Measurements from ENCODE around the gene CDC73. TPM values are rescaled to one million over a fixed set of nuclear protein-coding genes. Genes with fewer than 3 reads are reported as not detected.

Gene CDC73
- total and polyA plus RNA-seq, 11 donors: 8.3 to 57.3 (median 50.6) TPM

DNA sequence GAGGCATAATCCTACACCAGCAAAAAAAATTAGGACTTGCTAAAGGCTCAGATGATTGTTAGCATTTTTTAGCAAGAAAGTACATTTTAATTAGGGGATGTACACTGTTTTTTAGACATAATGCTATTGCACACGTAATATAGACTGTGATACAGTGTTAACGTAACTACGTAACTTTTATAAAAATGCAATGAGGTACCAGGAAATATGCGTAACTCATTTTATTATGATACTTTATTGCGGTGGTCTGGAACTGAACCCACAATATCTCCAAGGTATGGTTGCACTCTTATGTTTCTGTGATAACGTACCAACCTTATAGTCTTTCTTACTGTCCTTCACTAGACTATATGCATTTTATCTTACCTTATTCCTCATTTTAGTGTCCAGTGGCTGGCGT is 127.4 kb downstream of the CDC73 start:
- intact Hi-C loops (cut with DNase I): no loop called here
- DNase-seq (no peak), ATAC-seq (no peak)
- H3K9me3 ChIP-seq: peaks cover 0 to 14% (median 3%) of the 10 kb centered on the region in 12 donors
- 97 to 99% (median 98%) methylated on average over 7 of the region's 7 CpGs for WGBS, 4 donors
- TF ChIP-seq, protein P1, sequence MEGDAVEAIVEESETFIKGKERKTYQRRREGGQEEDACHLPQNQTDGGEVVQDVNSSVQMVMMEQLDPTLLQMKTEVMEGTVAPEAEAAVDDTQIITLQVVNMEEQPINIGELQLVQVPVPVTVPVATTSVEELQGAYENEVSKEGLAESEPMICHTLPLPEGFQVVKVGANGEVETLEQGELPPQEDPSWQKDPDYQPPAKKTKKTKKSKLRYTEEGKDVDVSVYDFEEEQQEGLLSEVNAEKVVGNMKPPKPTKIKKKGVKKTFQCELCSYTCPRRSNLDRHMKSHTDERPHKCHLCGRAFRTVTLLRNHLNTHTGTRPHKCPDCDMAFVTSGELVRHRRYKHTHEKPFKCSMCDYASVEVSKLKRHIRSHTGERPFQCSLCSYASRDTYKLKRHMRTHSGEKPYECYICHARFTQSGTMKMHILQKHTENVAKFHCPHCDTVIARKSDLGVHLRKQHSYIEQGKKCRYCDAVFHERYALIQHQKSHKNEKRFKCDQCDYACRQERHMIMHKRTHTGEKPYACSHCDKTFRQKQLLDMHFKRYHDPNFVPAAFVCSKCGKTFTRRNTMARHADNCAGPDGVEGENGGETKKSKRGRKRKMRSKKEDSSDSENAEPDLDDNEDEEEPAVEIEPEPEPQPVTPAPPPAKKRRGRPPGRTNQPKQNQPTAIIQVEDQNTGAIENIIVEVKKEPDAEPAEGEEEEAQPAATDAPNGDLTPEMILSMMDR (IDR thresholded peaks at IDR 0.05): no peak
- TF ChIP-seq POLR2A (IDR thresholded peaks at IDR 0.05): no peak
- no peak overlapping the region for H3K27ac ChIP-seq
- no peak overlapping the region for H3K4me3 ChIP-seq
- H3K36me3 ChIP-seq: peaks cover 0 to 57% (median 49%) of the 10 kb centered on the region in 9 donors
- H3K4me1 ChIP-seq: no peaks in the 10 kb centered on the region
- no peaks in the 10 kb centered on the region for H3K27me3 ChIP-seq

DNA sequence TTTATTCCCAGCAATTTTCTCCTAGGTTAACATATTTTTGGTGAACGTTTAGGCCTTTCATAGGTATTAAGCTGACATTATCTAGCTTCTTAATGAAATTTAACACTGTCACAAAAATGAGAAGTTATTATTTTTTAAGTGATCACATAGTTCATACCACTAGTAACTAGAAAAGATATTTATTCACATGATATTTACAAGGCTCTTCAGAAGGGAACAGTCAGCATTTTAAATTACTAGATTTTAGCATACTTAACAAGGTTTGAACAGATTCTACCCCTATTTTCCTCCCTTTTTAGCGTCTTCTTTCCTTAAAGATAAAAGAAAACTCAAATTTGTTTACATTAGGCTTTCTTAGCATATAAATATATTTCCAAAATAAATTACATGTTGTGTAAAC is 130.1 kb downstream of the CDC73 start:
- H3K27me3 ChIP-seq: no peaks in the 10 kb centered on the region
- H3K36me3 ChIP-seq: peaks cover 0 to 55% (median 41%) of the 10 kb centered on the region in 9 donors
- DNase-seq: no peak
- TF ChIP-seq, protein P1 (IDR thresholded peaks at IDR 0.05): no peak
- TF ChIP-seq POLR2A (IDR thresholded peaks at IDR 0.05): no peak
- no peak overlapping the region for H3K4me3 ChIP-seq
- WGBS, 4 donors: 86 to 92% (median 90%) methylated on average over 2 of the region's 2 CpGs
- intact Hi-C loops (cut with DNase I): loop anchor here in 1 of 10 donors (10.0 kb wide), 1 partner anchor 713 kb away; no protein-coding TSS in a partner anchor
- H3K9me3 ChIP-seq: peaks cover 0 to 14% (median 3%) of the 10 kb centered on the region in 12 donors
- ATAC-seq: no peak
- no peak overlapping the region for H3K27ac ChIP-seq
- H3K4me1 ChIP-seq: peaks cover 0 to 6% (median 0%) of the 10 kb centered on the region in 12 donors

DNA sequence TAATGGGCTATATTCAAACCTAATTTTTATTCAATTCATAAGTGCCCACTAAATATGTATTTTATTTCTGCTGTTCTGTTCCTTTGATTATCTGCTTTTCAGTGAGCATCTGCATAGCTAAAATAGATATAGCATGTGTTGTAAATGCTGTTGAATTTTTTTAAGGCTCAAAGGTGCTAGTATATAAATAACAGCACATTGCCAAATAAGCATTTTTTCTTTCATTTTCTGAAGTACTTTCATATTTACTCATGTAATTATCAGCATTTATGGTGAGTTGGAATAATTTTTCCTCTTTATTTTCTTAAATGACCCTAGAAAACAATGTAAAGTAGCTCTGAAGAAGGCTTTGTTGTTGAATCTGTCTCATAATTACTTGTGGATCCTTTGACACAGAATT is 134.2 kb downstream of the CDC73 start:
- no peak for ATAC-seq

DNA sequence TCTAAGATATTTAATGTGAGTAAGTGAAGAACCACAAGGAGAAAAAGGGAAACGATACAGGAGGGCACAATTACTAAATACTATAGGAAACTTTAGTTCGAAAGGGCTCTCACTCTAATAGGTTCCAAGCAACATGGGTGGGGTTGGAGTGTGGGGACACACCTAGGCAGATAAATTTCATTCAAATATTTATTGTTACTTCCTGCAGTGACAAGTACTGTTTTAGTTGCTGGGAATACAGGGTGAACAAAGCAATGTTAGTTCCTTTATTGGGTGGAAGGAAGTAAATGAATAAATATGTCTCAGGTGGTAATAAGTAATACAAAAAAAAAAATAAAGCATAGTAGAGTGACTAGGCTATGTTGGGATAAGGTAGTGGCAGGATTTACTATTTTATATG is 137.8 kb downstream of the CDC73 start:
- Histone ChIP-seq H3K27me3 (no peaks in the 10 kb centered on the region), H3K4me3 (no peak overlapping the region), H3K36me3 (peaks cover 0 to 15% (median 3%) of the 10 kb centered on the region in 9 donors), H3K9me3 (no peaks in the 10 kb centered on the region), H3K4me1 (peaks cover 0 to 20% (median 0%) of the 10 kb centered on the region in 12 donors), H3K27ac (no peak overlapping the region)
- ATAC-seq: no peak
- WGBS, 4 donors: 89 to 99% (median 93%) methylated on average over 2 of the region's 2 CpGs
- TF ChIP-seq, protein P1 (IDR thresholded peaks at IDR 0.05): no peak
- TF ChIP-seq POLR2A (IDR thresholded peaks at IDR 0.05): no peak
- intact Hi-C loops (cut with DNase I): loop anchor here in 2 of 10 donors (5.0 to 10.0 kb wide), 2 partner anchors 148 to 705 kb away; no protein-coding TSS in a partner anchor
- DNase-seq: no peak

More for the DNA sequence above, 134.2 kb downstream of the CDC73 start:
- peaks cover 0 to 32% (median 15%) of the 10 kb centered on the region in 9 donors for H3K36me3 ChIP-seq
- TF ChIP-seq POLR2A (IDR thresholded peaks at IDR 0.05): no peak
- TF ChIP-seq, protein P1 (IDR thresholded peaks at IDR 0.05): no peak
- no peak for DNase-seq
- no peaks in the 10 kb centered on the region for H3K27me3 ChIP-seq
- no peaks in the 10 kb centered on the region for H3K9me3 ChIP-seq
- peaks cover 0 to 12% (median 0%) of the 10 kb centered on the region in 12 donors for H3K4me1 ChIP-seq
- H3K27ac ChIP-seq: no peak overlapping the region
- H3K4me3 ChIP-seq: no peak overlapping the region
- intact Hi-C loops (cut with DNase I): loop anchor here in 1 of 10 donors (10.0 kb wide), 1 partner anchor 709 kb away; no protein-coding TSS in a partner anchor

All from heart left ventricle (tissue), 16 donors.